AG09309 (cell line): Measurements from ENCODE around the gene METTL25.

ENCODE experiments used
- DNase-seq: peaks from one replicate; pipeline ENCODE4 v3.0.0-alpha.2; 2010; ENCODE audit warnings: low read depth
- H3K4me3 ChIP-seq: 2 replicates; pipeline ENCODE4 v1.5.1; 2011; ENCODE audit warnings: mild to moderate bottlenecking, low read depth, low read length, moderate library complexity; ENCODE audit not compliant: control insufficient read depth
- TF ChIP-seq, protein P1 (sequence below): IDR thresholded peaks from 2 replicates; pipeline ENCODE4 v1.5.1; 2011; ENCODE audit warnings: mild to moderate bottlenecking, low read depth, low read length, inconsistent platforms; ENCODE audit not compliant: insufficient read depth, control insufficient read depth; ENCODE audit errors: missing control alignments

The METTL25 gene

DNA sequence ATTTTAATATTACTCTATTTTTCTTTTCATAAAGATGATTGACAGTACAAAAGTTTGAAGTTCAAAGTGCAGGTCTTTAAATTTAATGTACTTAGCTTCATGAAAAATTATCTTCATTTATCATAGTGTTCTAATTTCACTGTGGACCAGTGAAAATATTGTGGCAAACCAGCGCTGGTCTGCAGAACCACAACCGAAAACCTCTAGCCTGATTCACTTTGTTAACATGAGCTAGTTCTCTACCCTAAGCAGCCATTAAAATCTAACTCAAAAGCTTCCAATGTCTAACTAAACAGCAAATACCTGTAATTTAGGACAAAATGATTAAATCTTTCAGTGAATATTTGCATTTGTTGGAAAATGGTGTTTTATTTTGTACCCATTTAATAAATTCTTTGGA, 167.3 kb downstream of the METTL25 start:
- TF ChIP-seq, protein P1, sequence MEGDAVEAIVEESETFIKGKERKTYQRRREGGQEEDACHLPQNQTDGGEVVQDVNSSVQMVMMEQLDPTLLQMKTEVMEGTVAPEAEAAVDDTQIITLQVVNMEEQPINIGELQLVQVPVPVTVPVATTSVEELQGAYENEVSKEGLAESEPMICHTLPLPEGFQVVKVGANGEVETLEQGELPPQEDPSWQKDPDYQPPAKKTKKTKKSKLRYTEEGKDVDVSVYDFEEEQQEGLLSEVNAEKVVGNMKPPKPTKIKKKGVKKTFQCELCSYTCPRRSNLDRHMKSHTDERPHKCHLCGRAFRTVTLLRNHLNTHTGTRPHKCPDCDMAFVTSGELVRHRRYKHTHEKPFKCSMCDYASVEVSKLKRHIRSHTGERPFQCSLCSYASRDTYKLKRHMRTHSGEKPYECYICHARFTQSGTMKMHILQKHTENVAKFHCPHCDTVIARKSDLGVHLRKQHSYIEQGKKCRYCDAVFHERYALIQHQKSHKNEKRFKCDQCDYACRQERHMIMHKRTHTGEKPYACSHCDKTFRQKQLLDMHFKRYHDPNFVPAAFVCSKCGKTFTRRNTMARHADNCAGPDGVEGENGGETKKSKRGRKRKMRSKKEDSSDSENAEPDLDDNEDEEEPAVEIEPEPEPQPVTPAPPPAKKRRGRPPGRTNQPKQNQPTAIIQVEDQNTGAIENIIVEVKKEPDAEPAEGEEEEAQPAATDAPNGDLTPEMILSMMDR = no peak
- DNase-seq = no peak
- H3K4me3 ChIP-seq = no peak overlapping the region

DNA sequence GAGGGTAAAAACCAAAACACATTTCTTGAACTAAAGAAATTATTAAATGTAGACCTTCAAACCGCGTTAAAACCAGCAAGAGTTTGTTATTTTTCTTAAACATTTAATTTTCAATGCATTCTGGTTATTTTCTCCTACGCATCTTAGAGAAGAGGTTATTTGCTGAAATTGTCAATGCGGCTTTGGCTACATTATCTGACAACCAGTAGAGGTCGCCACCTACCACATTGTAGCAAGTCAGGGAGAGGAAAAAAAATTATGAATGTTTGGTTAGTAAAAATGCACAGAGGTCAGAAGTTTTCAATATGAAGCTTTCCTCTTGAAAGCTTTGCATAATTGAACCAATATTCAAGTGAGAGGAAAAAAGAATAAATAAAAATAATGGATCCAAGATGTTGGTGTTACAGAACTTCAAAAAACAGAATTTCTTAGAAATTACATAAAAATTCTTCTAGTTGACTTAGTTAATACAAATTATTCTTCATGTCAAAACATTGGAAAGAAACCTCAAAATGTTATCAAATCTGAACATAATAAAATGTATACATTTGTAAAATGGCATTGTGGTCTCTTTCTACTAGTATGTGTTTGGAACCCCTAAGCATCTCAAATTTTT, 168.9 kb downstream of the METTL25 start:
- TF ChIP-seq, protein P1 = peak; percentile 81
- DNase-seq = peak; percentile 24
- H3K4me3 ChIP-seq = no peak overlapping the region
